NCI-H226 (cell line): ENCODE data around the gene SIGLEC15.

Experiments
- DNase-seq: peaks from one replicate; pipeline ENCODE4 v3.0.0-alpha.2; 2015

Gene SIGLEC15

DNA sequence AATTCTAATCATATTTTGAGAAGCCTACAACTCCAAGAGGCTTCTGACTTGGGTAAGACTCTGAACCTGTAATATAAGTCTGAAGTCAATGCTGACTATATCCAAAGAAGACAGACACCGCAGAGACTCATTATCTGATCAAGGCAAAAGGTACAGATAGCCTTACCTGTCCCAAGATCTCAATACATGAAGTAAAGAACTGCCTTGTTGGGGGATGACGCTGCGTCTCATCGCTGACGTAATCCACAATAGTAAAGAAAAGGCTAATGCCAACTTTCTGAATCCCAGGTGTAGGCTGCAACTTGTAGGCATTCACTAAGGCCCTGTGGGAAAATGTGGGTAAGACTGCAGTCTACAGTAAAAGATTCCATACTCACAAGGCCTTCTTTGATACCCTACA, 62.1 kb downstream of the SIGLEC15 start:
- DNase-seq = no peak

DNA sequence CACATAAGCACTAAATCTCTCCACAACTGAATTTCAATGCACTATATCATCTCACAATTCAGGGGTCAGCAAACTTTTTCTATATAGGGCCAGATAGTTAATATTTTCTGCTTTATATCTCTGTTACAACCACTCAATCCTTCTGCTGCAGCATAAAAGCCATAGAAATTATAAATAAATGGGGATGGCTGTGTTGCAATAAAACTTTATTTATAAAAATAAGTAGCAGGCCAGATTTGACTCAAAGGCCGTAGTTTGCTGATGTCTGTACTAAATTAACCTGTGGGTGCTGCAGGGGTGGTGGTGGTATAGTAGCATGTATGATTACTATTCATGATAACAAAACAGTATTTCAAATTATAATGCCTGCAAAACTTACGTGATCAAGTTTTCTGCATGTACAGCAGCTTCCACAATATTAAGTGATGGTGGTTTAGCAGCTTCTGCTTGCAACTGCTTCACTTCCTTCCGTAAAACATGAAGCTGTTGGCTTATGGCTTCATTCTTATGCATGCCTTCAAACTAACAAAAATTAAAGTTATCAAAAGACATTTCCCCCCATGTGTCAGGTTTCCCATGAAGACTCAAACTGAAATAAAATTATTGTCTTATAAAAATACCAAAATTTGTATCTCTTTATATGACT, 64.1 kb downstream of the SIGLEC15 start:
- no peak for DNase-seq

DNA sequence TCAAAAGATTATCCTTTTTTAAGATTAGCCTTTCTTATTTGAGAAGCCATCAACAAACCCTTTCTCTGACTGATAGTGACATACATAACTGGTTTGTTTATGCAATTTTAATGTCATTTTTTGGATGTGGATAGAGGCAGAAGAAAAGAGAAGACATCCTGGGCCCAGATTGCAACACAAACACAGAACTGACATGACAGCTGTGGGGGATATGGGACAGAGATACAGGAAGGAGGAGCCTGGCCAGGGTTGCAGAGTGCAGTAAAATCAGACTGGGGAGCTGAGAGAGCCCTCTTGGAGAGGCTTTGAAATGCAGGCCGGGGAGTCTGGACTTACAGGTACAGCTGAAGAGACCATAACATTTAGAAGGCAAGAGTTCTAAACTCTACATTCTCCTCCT, 65.1 kb downstream of the SIGLEC15 start:
- DNase-seq = no peak

DNA sequence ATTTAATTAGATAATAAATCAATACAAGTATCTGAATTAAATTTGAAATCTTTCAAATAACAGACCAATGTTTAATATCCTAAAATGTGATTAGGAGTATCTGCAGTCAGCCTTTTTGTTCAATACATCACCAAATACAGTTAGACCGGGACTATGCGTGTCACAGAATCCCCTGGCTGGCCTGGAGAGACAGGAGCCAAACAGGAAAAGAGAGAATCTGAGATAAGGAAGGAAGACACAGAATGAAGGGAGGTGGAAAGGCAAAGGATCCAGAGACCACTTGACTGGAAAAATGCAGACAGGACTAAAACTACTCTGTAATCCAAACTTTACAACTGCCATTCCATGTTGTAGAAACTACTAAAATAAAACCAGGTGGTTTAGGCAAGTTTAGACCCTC, 66.3 kb downstream of the SIGLEC15 start:
- no peak for DNase-seq
